ENCODE data around the gene ATP8B3.

DNA sequence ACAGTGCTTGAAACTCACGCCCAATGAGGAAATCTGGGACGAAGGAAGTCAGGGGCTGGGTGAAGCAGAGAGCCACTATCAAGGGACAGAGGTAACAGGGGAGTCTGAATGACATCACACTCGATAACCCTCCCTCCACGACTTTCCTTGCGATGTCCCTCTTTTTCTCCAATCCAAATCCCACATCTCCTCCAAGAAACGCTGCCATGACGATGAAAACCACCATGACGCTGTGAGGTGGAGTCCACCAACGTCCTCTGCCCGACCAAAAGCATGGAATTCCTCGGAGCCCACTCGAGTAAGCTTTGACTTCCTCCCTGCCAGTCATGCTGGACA is 35.2 kb upstream of the ATP8B3 start:
- TF ChIP-seq CTCF (optimal IDR thresholded peaks at IDR 0.05 in 1 of 3, IDR thresholded peaks at IDR 0.05 in 1 of 3, conservative IDR thresholded peaks at IDR 0.05 in 1 of 3; ENCODE audit: extremely low read depth in 1 of 3, insufficient read depth in 2 of 3, low read length in 3 of 3) (no peak), EZH2 (IDR thresholded peaks at IDR 0.05; ENCODE audit: low read length) (no peak)
